ENCODE data around the gene SAMSN1. TPM values are rescaled to one million over a fixed set of nuclear protein-coding genes. Genes with fewer than 3 reads are reported as not detected.

SAMSN1 gene
- total RNA-seq, 4 donors from 2014 or later = 1.0 to 13.5 (median 4.2) TPM

DNA sequence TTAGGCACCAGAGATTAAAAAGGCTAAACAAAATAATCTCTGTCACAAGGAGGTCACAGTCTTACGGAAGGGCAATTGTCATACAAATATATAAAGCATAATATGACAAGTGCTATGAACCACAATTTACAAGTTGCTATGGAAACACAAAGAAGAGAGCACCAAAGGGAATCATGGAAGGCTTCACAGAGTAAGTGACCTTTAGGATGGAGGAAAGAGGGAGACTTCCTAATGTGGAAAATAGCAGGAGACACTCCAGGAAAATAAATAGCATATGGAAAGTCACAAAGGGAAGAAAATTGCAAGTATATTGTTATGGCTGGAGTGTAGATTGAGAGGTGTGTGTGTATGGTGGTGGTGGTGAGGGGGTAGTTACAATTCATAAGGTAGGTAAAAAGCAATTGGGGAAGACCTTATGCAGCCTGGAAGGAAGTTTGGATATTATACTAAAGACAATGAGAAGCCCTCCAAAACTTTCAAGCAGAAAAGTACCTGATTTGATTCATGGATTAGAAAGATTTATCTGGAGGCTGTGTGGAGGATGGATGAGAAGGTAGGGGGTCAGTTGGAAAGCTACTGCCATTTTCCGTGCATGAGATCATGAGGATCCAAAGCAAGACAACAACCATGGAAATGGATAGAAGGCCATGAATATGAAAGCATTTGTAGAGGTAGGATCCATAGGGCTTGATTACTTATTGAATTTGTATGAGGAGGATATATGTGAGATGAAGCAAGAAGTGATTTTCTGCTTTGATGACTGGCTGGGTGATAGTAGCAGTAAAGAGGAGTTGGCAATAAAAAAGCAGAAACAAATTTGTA lies 61.7 kb downstream of the SAMSN1 start:
- WGBS, 2 donors (ENCODE audit: low coverage in 1 of 2) = 88 to 100% methylated on average over 2 of the region's 2 CpGs
- H3K4me3 ChIP-seq = no peak overlapping the region
- no peaks in the 10 kb centered on the region for H3K27me3 ChIP-seq
- peaks cover 0 to 23% (median 0%) of the 10 kb centered on the region in 3 donors for H3K4me1 ChIP-seq
- no peak overlapping the region for H3K27ac ChIP-seq
- TF ChIP-seq, protein P1, sequence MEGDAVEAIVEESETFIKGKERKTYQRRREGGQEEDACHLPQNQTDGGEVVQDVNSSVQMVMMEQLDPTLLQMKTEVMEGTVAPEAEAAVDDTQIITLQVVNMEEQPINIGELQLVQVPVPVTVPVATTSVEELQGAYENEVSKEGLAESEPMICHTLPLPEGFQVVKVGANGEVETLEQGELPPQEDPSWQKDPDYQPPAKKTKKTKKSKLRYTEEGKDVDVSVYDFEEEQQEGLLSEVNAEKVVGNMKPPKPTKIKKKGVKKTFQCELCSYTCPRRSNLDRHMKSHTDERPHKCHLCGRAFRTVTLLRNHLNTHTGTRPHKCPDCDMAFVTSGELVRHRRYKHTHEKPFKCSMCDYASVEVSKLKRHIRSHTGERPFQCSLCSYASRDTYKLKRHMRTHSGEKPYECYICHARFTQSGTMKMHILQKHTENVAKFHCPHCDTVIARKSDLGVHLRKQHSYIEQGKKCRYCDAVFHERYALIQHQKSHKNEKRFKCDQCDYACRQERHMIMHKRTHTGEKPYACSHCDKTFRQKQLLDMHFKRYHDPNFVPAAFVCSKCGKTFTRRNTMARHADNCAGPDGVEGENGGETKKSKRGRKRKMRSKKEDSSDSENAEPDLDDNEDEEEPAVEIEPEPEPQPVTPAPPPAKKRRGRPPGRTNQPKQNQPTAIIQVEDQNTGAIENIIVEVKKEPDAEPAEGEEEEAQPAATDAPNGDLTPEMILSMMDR (IDR thresholded peaks at IDR 0.05) = no peak
- TF ChIP-seq POLR2AphosphoS5 (IDR thresholded peaks at IDR 0.05) = no peak
- TF ChIP-seq POLR2A (IDR thresholded peaks at IDR 0.05) = no peak
- TF ChIP-seq EP300 (IDR thresholded peaks at IDR 0.05) = no peak
- no peaks in the 10 kb centered on the region for H3K9me3 ChIP-seq
- ATAC-seq = no peak
- no peaks in the 10 kb centered on the region for H3K36me3 ChIP-seq

DNA sequence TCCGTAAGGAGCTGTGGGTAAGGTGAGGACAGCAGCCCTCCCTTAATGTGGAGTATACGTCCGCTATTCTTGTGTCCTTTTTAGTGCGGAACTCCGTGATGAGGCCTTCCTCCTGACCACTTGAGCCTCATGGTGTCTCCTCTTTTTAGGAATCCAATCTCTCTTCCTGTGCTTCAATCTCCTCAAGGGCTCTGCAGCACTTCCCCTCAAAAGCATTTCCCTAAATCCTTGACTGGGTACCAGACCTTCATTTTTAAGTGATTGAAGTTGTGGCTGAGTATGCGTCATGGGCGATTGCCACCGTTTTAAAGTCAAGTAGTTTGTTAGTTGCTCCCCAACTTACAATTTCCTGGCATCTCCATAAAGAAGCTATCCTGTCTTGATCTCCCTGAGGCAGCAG lies 62.8 kb downstream of the SAMSN1 start:
- Histone ChIP-seq H3K4me3 (no peak overlapping the region), H3K36me3 (no peaks in the 10 kb centered on the region), H3K27ac (no peak overlapping the region), H3K4me1 (peaks cover 0 to 28% (median 0%) of the 10 kb centered on the region in 3 donors), H3K9me3 (no peaks in the 10 kb centered on the region), H3K27me3 (no peaks in the 10 kb centered on the region)
- 87 to 93% methylated on average over 3 to 8 of the region's 8 CpGs for WGBS, 2 donors (ENCODE audit: low coverage in 1 of 2)
- no peak for ATAC-seq
- TF ChIP-seq EP300 (IDR thresholded peaks at IDR 0.05) (no peak), POLR2A (IDR thresholded peaks at IDR 0.05) (no peak), POLR2AphosphoS5 (IDR thresholded peaks at IDR 0.05) (no peak)
- TF ChIP-seq, protein P1 (IDR thresholded peaks at IDR 0.05) = no peak

- Histone ChIP-seq H3K36me3 (no peaks in the 10 kb centered on the region), H3K27ac (no peak overlapping the region), H3K4me3 (no peak overlapping the region), H3K9me3 (no peaks in the 10 kb centered on the region), H3K27me3 (no peaks in the 10 kb centered on the region), H3K4me1 (peaks cover 0 to 40% (median 3%) of the 10 kb centered on the region in 3 donors)
- WGBS, 2 donors (ENCODE audit: low coverage in 1 of 2) = 74 to 84% methylated on average over 7 of the region's 7 CpGs
- TF ChIP-seq POLR2A (IDR thresholded peaks at IDR 0.05) (no peak), POLR2AphosphoS5 (IDR thresholded peaks at IDR 0.05) (no peak)
- peak; percentile 36 for ATAC-seq
These were observed 64.0 kb downstream of the SAMSN1 start for GRCh38 chr21:14482165-14482564.

DNA sequence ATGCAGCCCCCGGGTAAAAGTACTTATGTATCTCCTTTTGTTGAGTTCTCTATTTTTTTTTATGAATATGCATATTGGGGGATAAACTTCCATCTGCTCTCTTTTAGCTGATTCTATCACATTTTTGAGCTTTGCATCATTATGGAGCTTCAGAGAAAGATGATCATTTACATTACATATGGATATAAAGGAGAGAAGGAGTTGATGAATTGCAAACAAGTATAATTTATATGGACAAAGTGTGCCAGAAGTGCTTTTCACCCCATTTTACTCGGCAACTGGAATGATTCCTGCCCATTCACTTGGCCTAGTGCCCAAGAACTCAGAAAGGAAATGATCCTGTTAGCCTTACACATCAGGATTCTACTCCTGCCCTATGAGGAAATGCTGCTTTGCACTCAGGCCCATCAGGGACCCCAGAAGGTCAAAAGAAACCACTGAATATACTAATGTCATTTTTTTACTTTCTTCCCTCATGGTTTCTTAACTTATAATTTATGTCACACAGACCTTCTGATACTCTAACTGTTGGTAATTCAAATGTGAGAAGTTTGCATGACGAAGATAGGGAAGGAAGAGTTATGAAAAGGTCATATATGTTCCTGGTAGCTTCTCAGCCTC lies 65.6 kb downstream of the SAMSN1 start:
- Histone ChIP-seq H3K4me3 (no peak overlapping the region), H3K4me1 (peaks cover 0 to 43% (median 3%) of the 10 kb centered on the region in 3 donors), H3K36me3 (no peaks in the 10 kb centered on the region), H3K9me3 (no peaks in the 10 kb centered on the region), H3K27ac (no peak overlapping the region), H3K27me3 (no peaks in the 10 kb centered on the region)
- WGBS, 2 donors (ENCODE audit: low coverage in 1 of 2) = 33 to 43% methylated on average over 3 of the region's 3 CpGs
- no peak for TF ChIP-seq POLR2A (IDR thresholded peaks at IDR 0.05)
- TF ChIP-seq POLR2AphosphoS5 (IDR thresholded peaks at IDR 0.05) = no peak
- no peak for TF ChIP-seq EP300 (IDR thresholded peaks at IDR 0.05)
- TF ChIP-seq, protein P1 (IDR thresholded peaks at IDR 0.05) = no peak
- no peak for ATAC-seq

DNA sequence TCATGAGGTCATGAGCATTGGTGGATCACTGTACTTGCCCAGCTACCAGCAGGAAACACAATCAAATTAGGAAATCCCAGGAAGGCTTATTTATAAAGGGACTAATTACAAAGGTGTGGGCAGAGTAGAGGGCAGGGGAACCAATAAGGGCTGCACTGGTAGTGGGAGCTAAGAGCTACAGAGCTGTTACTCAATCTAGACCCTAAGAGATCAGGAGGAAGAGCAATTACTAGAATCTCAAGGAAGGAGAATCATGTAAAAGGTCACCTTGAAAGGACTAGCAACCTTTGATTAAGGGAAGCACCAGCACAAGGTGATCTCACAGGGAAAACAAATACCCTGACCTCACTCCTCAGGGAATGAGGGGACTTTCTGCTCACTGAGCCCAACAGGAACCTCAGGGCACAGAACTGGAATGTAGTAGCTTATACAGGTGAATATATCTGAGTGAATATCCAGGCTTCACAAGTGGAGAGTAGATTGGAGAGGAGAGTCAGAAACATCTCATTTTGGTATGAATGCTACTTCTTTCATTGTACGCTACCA lies 66.8 kb downstream of the SAMSN1 start:
- WGBS, 2 donors (ENCODE audit: low coverage in 1 of 2) = 13 to 50% methylated on average over 1 of the region's 1 CpG

More for the DNA sequence above, 66.8 kb downstream of the SAMSN1 start:
- TF ChIP-seq, protein P1 (IDR thresholded peaks at IDR 0.05) = no peak
- no peak for TF ChIP-seq EP300 (IDR thresholded peaks at IDR 0.05)
- TF ChIP-seq POLR2A (IDR thresholded peaks at IDR 0.05) = no peak
- no peak for TF ChIP-seq POLR2AphosphoS5 (IDR thresholded peaks at IDR 0.05)
- H3K9me3 ChIP-seq = no peaks in the 10 kb centered on the region
- no peak overlapping the region for H3K27ac ChIP-seq
- no peak for ATAC-seq
- no peaks in the 10 kb centered on the region for H3K36me3 ChIP-seq
- no peak overlapping the region for H3K4me3 ChIP-seq
- peaks cover 0 to 43% (median 3%) of the 10 kb centered on the region in 3 donors for H3K4me1 ChIP-seq
- no peaks in the 10 kb centered on the region for H3K27me3 ChIP-seq

All from gastroesophageal sphincter (tissue), 4 donors.